Fibroblast of pulmonary artery (primary cell): ENCODE results near the gene SBSN.

Source experiments
- DNase-seq: peaks from one replicate; pipeline ENCODE4 v3.0.0-alpha.2; 2010; ENCODE audit warnings: low read depth
- H3K4me3 ChIP-seq: replicated peaks from 2 replicates; pipeline ENCODE4 v1.5.1; 2011; ENCODE audit warnings: low read depth, mild to moderate bottlenecking, control low read depth, low read length, moderate library complexity
- CTCF ChIP-seq: IDR thresholded peaks from 2 replicates; pipeline ENCODE4 v1.5.1; 2011; ENCODE audit warnings: mild to moderate bottlenecking, control low read depth, low read length, inconsistent platforms; ENCODE audit errors: missing control alignments

Gene SBSN

GRCh38 chr19:35507561-35507960 lies 20.6 kb downstream of the SBSN start:
- no peak overlapping the region for H3K4me3 ChIP-seq
- no peak for DNase-seq
- TF ChIP-seq CTCF = no peak

GRCh38 chr19:35506011-35506410 lies 22.1 kb downstream of the SBSN start:
- no peak overlapping the region for H3K4me3 ChIP-seq
- TF ChIP-seq CTCF = no peak
- no peak for DNase-seq

DNA sequence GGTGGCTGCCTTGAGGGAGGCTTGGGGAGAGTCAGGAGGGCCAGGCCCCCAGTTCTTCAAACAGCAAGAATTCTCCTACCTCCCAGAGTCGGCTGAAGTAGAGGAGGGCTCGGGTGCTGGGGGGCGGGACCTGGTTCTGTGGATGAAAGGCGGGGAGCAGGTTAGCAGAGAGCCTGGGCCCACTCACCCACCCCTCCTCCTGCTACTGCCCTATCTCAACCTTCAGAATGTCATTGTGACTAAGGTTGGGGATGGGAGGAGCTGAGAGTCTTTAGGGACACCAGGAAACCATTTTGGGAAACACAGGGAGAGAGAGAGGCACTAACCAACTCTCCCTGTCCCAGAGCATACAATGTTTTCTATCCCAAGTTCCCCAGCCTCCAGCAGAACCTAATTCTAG lies 25.4 kb downstream of the SBSN start:
- TF ChIP-seq CTCF = no peak
- DNase-seq = no peak
- no peak overlapping the region for H3K4me3 ChIP-seq

DNA sequence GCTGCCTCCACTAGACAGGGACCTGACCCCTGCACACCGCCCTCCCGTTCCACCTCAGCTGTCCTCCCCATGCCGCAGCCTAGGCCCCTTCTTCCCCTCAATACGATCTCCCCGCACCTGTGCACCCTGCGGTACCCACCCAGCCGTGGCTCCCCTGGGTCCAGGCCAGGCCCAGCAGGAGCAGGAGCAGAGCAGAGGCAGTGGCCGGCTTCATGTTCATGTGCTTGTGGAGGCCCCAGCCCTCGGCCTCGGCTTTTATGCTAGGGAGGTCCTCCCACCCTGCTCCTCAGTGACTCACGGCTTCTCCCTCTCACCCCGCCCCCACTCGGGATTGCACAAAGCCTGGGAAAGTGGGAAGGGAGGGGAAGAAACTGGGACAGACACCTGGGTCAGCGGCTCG lies 26.4 kb downstream of the SBSN start:
- peak; percentile 26 for DNase-seq
- no peak for TF ChIP-seq CTCF
- H3K4me3 ChIP-seq = no peak overlapping the region

DNA sequence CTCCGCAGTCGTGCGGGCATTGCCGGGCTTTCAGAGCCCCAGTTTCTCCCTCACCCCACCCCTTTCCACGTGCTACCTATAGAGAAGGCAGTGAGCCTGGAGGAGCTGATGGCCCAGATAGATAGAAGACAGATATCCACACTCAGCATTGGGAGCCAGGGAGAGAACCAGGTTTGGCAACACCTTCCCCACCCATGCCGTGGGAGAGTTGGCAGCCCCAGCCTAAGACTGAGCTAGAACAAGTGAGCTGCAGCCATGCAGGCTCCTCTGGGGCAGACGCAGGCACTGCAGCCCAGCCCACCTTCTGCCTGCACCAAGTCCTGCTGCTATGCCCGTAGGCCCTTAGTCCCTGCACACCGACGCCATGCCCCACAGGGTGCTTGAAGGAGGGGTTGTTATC lies 27.5 kb downstream of the SBSN start:
- no peak overlapping the region for H3K4me3 ChIP-seq
- no peak for DNase-seq
- no peak for TF ChIP-seq CTCF

GRCh38 chr19:35498984-35499527 lies 29.1 kb downstream of the SBSN start:
- no peak for TF ChIP-seq CTCF
- no peak for DNase-seq
- no peak overlapping the region for H3K4me3 ChIP-seq

DNA sequence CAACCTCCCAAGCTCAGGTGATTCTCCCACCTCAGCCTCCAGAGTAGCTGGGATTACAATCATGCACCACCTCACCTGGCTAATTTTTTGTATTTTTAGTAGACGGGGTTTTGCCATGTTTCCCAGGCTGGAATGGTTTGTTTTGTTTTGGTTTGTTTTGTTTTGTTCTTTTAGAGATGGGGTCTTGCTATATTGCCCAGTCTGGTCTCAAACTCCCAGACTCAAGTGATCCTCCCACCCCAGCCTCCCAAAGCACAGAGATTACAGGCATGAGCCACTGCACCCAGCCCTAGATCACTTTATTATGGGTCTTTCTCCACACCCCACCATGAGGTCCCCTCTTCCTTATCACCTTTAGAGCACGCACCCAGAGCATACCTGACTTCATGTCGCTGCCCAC lies 29.9 kb downstream of the SBSN start:
- TF ChIP-seq CTCF = no peak
- no peak overlapping the region for H3K4me3 ChIP-seq
- no peak for DNase-seq
